ENCODE measurements around the gene CAMSAP3.

The CAMSAP3 gene, protein sequence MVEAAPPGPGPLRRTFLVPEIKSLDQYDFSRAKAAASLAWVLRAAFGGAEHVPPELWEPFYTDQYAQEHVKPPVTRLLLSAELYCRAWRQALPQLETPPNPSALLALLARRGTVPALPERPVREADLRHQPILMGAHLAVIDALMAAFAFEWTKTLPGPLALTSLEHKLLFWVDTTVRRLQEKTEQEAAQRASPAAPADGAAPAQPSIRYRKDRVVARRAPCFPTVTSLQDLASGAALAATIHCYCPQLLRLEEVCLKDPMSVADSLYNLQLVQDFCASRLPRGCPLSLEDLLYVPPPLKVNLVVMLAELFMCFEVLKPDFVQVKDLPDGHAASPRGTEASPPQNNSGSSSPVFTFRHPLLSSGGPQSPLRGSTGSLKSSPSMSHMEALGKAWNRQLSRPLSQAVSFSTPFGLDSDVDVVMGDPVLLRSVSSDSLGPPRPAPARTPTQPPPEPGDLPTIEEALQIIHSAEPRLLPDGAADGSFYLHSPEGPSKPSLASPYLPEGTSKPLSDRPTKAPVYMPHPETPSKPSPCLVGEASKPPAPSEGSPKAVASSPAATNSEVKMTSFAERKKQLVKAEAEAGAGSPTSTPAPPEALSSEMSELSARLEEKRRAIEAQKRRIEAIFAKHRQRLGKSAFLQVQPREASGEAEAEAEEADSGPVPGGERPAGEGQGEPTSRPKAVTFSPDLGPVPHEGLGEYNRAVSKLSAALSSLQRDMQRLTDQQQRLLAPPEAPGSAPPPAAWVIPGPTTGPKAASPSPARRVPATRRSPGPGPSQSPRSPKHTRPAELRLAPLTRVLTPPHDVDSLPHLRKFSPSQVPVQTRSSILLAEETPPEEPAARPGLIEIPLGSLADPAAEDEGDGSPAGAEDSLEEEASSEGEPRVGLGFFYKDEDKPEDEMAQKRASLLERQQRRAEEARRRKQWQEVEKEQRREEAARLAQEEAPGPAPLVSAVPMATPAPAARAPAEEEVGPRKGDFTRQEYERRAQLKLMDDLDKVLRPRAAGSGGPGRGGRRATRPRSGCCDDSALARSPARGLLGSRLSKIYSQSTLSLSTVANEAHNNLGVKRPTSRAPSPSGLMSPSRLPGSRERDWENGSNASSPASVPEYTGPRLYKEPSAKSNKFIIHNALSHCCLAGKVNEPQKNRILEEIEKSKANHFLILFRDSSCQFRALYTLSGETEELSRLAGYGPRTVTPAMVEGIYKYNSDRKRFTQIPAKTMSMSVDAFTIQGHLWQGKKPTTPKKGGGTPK

DNA sequence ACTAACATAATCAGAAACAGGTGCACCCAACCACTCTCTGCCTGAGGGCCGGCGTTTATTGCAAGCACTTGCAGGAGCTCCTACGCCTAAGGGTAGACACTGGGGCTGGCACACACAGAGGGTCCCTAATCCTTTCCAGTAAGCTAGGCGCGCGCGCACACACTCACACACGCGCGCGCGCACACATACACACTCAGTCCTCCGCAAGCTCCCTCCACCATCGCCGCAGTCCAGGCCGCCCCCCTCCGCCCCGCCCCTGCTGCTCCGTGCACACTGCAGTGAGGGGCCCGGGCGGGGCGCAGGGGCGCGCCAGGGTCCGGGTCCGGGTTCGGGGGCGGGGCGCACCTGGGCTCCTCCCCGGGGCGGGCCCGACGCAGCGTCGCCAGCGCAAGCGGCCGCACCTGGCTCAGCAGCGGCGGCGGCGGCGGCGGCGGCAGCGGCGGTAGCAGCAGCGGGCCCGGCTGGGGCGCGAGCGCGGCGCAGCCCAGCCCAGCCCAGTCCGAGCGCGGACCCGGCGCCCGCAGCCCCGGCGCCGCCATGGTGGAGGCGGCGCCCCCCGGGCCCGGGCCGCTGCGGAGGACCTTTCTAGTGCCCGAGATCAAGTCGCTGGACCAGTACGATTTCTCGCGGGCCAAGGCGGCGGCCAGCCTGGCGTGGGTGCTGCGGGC, at the start of gene CAMSAP3:
CAMSAP3 (plus strand) TSS at position 398 of the 668 bp plus-strand sequence; CDS start at position 538, 140 bp downstream.
- no peak for DNase-seq (ENCODE audit: low read depth)

DNA sequence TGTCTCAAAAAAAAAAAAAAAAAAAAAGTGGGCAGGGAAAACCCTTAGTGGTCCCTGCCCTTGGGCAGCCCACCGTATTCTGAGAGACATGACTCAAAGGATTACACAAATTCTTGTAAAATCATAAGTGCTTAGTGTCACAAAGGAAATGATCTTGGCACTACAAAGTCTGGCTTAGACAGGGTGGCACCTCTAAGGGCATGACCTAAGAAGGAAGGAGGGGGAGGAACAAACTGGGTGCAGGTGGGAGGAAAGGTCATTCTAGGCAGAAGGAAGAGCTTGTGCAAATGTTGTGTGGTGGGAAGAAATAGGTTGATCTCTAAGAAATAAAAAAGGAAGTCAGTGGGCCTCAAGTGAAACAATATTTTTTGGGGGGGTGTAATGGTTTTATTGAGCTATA, 49.8 kb upstream of the CAMSAP3 start:
- no peak for DNase-seq (ENCODE audit: low read depth)

DNA sequence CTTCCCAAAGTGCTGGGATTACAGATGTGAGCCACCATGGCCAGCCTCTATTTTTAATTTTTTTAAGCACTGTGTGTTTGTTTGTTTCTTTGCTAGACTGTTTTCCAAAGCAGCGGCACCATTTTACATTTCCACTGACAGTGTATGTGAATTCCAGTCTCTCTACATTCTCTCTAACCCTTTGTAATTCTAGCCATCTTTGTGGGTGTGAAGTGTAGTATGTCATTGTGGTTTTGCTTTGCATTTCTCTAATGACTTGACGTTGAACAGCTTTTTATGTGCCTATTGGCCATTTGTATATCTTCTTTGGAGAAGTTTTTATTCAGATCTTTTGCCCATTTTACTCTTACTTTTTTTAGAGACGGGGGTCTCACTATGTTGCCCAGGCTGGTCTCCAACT, 48.5 kb upstream of the CAMSAP3 start:
- no peak for DNase-seq (ENCODE audit: low read depth)

DNA sequence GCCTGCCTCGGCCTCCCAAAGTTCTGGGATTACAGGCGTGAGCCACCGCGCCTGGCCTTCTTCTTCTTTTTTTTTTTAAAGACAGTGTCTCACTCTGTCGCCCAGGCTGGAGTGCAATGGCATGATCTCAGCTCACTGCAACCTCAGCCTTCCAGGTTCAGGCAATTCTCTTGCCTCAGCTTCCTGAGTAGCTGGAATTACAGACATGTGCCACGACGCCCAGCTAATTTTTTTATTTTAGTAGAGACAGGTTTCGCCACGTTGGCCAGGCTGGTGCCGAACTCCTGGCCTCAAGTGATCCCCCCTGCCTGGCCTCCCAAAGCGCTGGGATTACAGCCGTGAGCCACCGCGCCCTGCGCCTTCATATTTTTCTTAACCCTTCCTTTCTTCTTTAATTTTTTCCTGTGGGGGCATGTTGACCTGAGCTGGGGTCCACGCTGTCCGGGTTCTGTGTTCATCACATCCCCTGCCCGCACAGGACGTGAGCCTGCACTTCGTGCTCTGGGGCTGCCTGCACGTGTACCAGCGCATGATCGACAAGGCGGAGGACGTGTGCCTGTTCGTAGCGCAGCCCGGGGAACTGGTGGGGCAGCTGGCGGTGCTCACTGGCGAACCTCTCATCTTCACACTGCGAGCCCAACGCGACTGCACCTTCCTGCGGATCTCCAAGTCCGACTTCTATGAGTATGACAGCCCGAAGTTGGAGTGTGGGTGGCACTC, 46.1 kb upstream of the CAMSAP3 start:
- no peak for DNase-seq (ENCODE audit: low read depth)

DNA sequence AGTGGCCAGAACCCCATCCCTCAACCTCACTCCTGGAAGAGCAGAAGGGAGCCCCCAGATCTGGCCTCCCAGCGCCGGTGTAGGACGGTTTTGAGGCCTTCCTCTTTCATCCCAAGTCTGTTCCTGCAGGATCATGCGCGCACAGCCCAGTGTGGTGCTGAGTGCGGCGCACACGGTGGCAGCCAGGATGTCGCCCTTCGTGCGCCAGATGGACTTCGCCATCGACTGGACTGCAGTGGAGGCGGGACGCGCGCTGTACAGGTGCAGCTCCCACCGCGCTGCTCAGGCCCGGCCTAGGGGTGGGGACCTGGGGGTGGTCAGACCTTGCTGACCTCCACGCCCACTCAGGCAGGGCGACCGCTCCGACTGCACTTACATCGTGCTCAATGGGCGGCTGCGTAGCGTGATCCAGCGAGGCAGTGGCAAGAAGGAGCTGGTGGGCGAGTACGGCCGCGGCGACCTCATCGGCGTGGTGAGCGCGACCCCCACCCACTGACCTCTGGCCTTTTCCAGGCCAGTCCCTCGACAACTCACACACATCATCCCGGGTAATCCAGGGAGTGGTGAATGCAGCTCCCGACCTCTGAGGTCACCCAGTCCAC, 45.4 kb upstream of the CAMSAP3 start:
- DNase-seq (ENCODE audit: low read depth) = no peak

DNA sequence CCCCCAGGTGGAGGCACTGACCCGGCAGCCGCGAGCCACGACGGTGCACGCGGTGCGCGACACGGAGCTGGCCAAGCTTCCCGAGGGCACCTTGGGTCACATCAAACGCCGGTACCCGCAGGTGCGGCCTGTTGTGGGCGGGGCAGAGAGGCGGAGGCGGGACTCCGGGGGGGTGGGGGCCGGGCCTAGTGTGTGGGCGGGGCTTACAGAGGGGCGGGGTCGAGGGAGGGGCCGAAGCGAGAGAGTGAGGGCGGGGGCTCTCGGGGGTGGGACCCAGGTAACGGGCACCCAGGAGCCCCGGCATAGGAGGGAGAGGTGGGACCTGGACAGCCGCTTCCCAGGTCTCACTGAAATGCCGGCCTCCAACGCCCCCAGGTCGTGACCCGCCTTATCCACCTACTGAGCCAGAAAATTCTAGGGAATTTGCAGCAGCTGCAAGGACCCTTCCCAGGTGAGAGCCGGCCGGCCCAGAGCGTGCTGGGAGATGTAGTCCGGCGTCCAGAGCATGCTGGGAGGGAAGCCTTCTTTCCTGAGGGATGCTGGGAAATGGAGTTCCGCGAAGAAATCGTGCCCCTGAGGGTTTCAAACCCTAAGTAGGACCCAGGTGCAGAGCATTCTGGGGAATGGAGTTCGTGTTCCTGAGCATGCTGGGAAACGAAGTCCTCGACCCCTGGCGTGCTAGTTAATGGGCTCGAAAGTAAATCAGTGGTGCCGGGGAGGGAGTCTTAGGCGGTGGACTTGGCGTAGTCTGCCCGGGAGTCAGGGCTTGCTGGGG, 44.5 kb upstream of the CAMSAP3 start:
- no peak for DNase-seq (ENCODE audit: low read depth)

DNA sequence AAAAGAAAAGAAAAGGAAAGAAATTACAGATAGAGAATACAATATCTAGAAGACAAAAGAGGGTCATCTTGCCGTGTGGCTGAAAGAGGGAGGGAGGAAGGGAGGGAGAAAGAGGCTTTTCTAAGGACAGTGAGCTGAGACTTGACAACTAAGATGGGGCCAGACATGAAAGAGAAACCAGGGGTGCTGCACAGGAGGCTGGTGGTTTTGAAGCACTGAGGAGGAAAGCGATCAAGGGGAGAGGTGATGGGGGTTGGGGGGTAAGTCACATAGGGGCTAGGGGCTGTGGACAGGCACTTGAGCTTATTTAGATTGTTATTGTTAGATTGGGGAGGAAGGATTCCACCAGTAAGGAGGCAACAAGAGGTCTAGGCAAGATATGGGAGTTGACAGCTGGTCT, 42.9 kb upstream of the CAMSAP3 start:
- no peak for DNase-seq (ENCODE audit: low read depth)

DNA sequence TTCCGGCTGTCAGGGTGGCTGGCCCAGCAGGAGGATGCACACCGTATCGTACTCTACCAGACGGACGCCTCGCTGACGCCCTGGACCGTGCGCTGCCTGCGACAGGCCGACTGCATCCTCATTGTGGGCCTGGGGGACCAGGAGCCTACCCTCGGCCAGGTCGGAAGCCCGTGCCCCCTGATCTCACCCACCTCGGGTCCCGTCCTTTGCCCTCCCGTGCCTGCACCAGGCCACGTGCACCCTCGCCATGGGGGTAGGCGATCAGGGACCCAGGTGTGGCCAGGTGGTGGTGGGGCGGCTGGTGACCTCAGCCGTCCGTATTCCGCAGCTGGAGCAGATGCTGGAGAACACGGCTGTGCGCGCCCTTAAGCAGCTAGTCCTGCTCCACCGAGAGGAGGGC, 41.1 kb upstream of the CAMSAP3 start:
- DNase-seq (ENCODE audit: low read depth) = no peak

DNA sequence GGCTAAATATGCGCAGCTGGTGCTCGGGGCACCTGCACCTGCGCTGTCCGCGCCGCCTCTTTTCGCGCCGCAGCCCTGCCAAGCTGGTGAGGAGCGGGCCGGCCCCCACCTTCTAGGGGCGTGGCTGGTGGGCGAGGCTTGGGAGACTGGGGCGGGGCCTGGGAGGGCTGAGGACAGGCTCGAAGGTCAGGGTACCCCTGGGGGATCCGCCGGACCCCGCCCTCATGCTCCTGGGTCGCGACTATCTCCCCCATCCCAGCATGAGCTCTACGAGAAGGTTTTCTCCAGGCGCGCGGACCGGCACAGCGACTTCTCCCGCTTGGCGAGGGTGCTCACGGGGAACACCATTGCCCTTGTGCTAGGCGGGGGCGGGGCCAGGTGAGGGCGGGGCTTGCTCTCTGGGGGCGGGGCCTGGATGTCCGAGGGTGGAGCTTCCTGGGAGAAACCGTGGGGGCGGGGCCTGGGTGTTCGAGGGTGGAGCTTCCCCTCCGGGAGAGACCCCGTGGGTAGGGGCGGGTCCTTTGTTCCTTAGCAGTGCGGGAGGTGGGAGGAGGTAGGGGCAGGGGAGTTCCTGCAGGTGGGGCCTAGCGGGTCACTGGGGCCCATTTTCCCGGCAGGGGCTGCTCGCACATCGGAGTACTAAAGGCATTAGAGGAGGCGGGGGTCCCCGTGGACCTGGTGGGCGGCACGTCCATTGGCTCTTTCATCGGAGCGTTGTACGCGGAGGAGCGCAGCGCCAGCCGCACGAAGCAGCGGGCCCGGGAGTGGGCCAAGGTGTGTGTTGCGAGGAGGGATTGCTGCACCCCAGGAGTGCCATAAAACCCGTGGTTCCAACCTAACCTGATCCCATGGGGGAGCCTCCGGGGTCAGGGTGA, 40.4 kb upstream of the CAMSAP3 start:
- DNase-seq (ENCODE audit: low read depth) = no peak

DNA sequence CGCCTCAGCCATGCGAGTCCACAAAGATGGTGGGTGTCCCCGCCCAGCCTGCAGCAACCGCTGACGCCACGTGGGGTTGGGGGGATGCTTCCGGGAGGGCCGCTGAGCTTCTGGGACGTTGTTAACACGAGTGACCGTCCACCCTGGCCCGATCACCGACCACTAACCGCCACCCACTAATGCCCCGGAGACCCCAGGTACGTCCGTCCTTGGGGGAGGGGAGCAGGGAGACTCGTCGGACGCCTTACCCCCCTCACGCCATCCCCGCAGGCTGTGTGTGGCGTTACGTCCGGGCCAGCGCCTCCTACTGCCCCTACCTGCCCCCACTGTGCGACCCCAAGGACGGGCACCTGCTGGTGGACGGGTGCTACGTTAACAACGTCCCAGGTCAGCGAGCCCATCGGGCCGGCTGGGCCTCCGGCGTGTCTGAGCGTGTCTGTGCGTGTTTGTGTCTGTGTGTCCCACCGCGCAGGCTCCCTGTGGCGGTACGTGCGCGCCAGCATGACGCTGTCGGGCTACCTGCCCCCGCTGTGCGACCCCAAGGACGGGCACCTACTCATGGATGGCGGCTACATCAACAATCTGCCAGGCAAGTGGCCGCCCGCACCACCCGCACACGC, 38.9 kb upstream of the CAMSAP3 start:
- no peak for DNase-seq (ENCODE audit: low read depth)

DNA sequence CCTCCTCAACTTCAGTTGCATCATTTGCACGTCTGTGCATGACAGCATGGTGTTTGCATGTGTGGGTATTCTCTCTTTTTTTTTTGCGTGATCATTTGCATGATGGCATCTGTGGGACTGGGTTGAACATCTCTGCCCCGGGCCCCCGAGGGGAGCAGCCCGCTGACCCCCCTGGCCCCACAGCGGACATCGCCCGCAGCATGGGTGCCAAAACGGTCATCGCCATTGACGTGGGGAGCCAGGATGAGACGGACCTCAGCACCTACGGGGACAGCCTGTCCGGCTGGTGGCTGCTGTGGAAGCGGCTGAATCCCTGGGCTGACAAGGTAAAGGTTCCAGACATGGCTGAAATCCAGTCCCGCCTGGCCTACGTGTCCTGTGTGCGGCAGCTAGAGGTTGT, 37.0 kb upstream of the CAMSAP3 start:
- DNase-seq (ENCODE audit: low read depth) = no peak

DNA sequence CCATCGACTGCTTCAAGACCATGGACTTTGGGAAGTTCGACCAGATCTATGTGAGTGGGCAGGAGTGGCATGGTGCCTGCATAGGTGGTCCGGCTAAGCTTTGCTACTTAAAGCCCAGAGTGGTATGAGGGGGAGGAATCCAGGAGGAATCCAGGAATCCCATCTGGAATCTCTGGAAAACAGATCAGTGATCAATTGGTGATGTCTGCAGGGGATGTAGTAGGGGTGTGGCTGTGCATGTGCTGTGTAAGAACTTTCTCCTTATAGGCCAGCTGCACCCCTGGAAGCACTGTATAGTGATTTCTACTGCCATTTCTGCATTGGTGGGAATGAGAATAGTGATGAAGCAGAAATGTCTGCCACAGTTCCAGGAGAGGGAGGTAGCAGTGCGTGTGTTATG, 36.6 kb upstream of the CAMSAP3 start:
- DNase-seq (ENCODE audit: low read depth) = no peak

DNA sequence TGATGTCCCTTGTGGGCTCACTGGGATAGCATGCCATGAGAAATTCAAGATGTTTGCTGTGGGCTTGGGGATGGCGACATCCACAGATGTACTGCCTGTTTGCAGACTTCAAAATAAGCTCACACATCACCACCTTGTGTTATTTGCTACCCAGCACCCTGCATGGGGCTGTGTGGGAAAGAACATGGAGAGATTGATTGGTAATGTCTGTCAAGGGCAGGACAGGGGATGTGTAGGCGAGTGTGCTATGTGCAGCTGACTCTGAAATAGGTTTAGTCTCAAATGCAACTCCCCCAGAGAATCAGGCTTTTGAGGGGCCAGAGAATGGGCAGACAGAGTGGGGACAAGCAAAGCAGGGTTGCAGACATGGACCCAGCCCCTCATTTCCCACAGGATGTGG, 35.4 kb upstream of the CAMSAP3 start:
- no peak for DNase-seq (ENCODE audit: low read depth)

DNA sequence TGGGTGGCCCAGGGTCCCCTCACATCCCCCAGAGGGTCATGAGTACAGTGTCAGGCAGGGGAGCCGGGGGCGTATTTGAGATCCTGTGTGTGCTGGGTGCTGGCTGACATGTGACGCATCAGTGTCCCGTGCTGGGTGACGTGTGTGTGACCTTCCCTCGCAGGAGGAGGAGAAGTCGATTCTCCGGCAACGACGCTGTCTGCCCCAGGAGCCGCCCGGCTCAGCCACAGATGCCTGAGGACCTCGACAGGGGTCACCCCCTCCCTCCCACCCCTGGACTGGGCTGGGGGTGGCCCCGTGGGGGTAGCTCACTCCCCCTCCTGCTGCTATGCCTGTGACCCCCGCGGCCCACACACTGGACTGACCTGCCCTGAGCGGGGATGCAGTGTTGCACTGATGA, 34.3 kb upstream of the CAMSAP3 start:
- DNase-seq (ENCODE audit: low read depth) = no peak

DNA sequence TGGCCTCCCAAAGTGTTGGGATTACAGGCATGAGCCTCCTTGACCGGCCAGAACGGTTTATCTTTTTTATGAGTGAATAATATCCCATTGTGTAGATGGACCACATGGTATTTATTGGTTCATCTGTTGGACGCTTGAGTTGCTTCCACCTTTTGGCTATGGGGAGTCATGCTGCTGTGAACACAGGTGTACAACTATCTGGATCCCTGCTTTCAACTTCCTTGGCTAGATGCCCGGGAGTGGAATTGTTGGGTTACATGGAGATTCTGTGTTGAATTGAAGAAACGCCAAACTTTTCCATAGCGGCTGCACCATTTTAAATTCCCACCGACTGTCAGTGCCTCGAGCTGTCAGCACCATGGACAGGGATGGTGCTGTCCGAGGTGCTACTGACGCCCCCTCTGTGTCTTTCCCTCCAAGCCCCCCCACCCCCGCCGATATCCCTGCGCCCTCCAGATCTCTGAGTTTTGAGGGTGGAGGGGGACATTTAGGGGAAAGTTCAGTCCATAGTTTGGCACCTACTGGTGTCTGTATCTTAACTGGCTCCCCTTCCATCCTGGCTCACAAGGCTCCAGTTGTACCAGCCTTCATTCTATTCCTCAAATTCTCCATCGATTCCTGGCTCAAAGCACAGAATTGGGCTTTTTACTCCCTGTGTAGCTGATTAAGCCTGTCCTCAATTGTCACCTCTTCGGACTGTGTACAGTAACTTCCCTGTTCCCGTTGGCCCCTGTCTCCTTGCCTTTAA, 32.8 kb upstream of the CAMSAP3 start:
- DNase-seq (ENCODE audit: low read depth) = no peak

DNA sequence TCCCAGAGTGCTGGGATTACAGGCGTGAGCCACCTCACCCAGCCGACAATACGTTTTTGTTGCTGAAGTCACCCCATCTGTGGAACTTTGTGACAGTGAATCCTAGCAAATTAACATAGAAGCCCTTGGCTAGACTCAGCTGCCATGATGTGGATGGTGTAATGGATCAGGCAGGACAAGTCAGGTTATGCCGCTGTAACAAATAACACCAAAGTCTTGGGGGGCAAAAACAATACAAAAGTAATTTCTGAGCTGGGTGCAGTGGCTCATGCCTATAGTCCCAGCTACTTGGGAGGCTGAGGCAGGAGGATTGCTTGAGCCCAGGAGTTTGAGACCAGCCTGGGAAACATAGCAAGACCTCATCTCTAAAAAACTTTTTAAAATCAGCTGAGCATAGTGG, 30.8 kb upstream of the CAMSAP3 start:
- DNase-seq (ENCODE audit: low read depth) = no peak

DNA sequence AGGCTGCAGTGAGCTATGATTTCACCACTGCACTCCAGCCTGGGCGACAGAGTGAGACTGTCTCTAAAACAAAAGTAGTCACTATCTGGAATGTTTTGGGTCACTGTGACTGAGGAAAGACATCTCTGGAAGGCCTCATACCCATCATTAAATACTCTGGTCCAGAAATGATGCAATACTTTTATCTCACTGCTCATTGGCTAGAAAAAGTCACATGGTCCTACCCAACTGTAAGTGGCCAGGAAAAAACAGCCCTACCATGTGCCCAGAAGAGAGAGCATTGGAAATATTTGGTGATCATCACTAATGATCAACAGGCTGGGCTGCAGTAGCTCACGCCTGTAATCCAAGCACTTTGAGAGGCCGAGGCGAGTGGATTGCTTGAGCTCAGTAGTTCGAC, 30.3 kb upstream of the CAMSAP3 start:
- DNase-seq (ENCODE audit: low read depth) = no peak

DNA sequence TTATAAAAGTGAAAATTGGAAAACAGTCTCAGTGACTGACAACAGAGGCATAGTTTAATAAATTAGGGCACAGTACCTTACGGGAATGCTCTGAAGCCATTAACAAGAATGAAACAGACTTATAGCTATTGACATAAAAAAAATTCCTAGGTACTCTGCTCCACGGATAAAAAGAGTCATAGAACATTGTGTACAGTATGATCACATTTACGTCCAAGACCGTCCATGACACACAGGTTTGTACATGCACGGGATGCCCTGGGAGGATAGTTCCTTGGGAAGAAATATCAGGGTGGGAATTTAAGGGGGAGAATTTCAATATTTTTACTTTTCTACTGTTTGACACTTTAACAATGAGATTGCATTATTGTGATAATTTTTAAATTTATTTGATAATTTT, 24.9 kb upstream of the CAMSAP3 start:
- no peak for DNase-seq (ENCODE audit: low read depth)
